Endodermal cell (in vitro differentiated cells): Measurements from ENCODE around the gene FAM83C. TPM values are rescaled to one million over a fixed set of nuclear protein-coding genes. Genes with fewer than 3 reads are reported as not detected.

Experiments
- DNase-seq: peaks from one replicate; pipeline ENCODE4 v3.0.0-alpha.2; 2017
- H3K27ac ChIP-seq: 2 replicates; pipeline ENCODE4 v1.5.1; 2013; ENCODE audit warnings: mild to moderate bottlenecking, low read depth, low read length, moderate library complexity
- H3K27me3 ChIP-seq: 2 replicates; pipeline ENCODE4 v1.6.1; 2013; ENCODE audit warnings: mild to moderate bottlenecking, low read length, moderate library complexity; ENCODE audit not compliant: insufficient read depth, control insufficient read depth, poor library complexity, severe bottlenecking
- H3K36me3 ChIP-seq: 2 replicates; pipeline ENCODE4 v1.7.0; 2013; ENCODE audit warnings: mild to moderate bottlenecking, low read length, moderate library complexity; ENCODE audit not compliant: control insufficient read depth, insufficient read depth
- H3K4me1 ChIP-seq: one replicate; pipeline ENCODE4 v1.7.0; 2013; ENCODE audit warnings: low read length; ENCODE audit not compliant: control insufficient read depth, insufficient read depth
- H3K4me3 ChIP-seq: 2 replicates; pipeline ENCODE4 v1.5.1; 2013; ENCODE audit warnings: mild to moderate bottlenecking, low read length, moderate library complexity
- H3K9ac ChIP-seq: 2 replicates; pipeline ENCODE4 v1.6.1; 2013; ENCODE audit warnings: mild to moderate bottlenecking, low read length, moderate library complexity; ENCODE audit not compliant: poor library complexity, severe bottlenecking; ENCODE audit errors: extremely low read depth
- H3K9me3 ChIP-seq: 2 replicates; pipeline ENCODE4 v1.6.1; 2013; ENCODE audit warnings: mild to moderate bottlenecking, low read length, moderate library complexity; ENCODE audit not compliant: control insufficient read depth
- H3K27ac Mint-ChIP-seq: 2 replicates; pipeline ENCODE4 v1.8.0; 2020; ENCODE audit warnings: mixed read lengths
- H3K27me3 Mint-ChIP-seq: 2 replicates; pipeline ENCODE4 v1.8.0; 2021; ENCODE audit warnings: mild to moderate bottlenecking, mixed read lengths; ENCODE audit not compliant: insufficient read depth
- H3K36me3 Mint-ChIP-seq: 2 replicates; pipeline ENCODE4 v1.8.0; 2020; ENCODE audit warnings: low read depth, mixed read lengths
- H3K4me1 Mint-ChIP-seq: 2 replicates; pipeline ENCODE4 v1.8.0; 2020; ENCODE audit warnings: mixed read lengths
- H3K4me3 Mint-ChIP-seq: 2 replicates; pipeline ENCODE4 v1.8.0; 2020; ENCODE audit warnings: mild to moderate bottlenecking, moderate library complexity, mixed read lengths
- H3K9me3 Mint-ChIP-seq: 2 replicates; pipeline ENCODE4 v1.8.0; 2020; ENCODE audit warnings: mild to moderate bottlenecking, mixed read lengths
- CTCF ChIP-seq: fragments of 200-600 bp; sonication (generic); conservative IDR thresholded peaks from 2 replicates; pipeline ENCODE4 v1.5.0; 2021; ENCODE audit warnings: antibody characterized with exemption, mild to moderate bottlenecking
- WGBS, 2 experiments: methylation state at CpG; one replicate each; pipeline versions ENCODE4 v1.1.5 to v1.1.7; 2013; ENCODE audit warnings: missing lambda C conversion rate in 2 of 2, mixed read lengths in 1 of 2; ENCODE audit not compliant: insufficient coverage in 1 of 2, insufficient read length in 1 of 2; 5-methylcytosine and 5-hydroxymethylcytosine counted together
- total RNA-seq, 2 donors: library from RNA; stranded (reverse); fragmentation: NEBNext Ultra II Directional in 1 of 2; extraction: Animal tissue kit (Norgen Biotek cat#: 25700) in 1 of 2; gene quantifications; 2 replicates in 1 of 2; 3 replicates in 1 of 2; pipeline ENCODE4 v1.2.1, GENCODE V29; 2021

Gene FAM83C
- total RNA-seq, 2 donors from 2014 or later, result not detected

- H3K4me3 ChIP-seq, result no peak overlapping the region
- no peak overlapping the region for H3K27ac ChIP-seq
- no peaks in the 10 kb centered on the region for H3K27me3 ChIP-seq
- no peak overlapping the region for H3K9ac ChIP-seq
- Mint-ChIP-seq H3K27me3 (peaks cover 15% of the 10 kb centered on the region), H3K36me3 (peaks cover 15% of the 10 kb centered on the region), H3K9me3 (no peaks in the 10 kb centered on the region), H3K4me1 (peaks cover 21% of the 10 kb centered on the region), H3K4me3 (no peak overlapping the region), H3K27ac (no peak overlapping the region)
- no peak for DNase-seq
- TF ChIP-seq CTCF, result no peak
- 93 to 95% methylated on average over 8 to 17 of the region's 17 CpGs for WGBS, 2 experiments
- peaks cover 10% of the 10 kb centered on the region for H3K36me3 ChIP-seq
- H3K9me3 ChIP-seq, result no peaks in the 10 kb centered on the region
- peaks cover 9% of the 10 kb centered on the region for H3K4me1 ChIP-seq
Observed at GRCh38 chr20:35286899-35287508, 5.2 kb downstream of the FAM83C start.

- DNase-seq, result no peak
- Mint-ChIP-seq H3K4me3 (peak overlapping the region; percentile 83), H3K27me3 (peaks cover 15% of the 10 kb centered on the region), H3K4me1 (peaks cover 21% of the 10 kb centered on the region), H3K27ac (peak overlapping the region; percentile 1), H3K36me3 (peaks cover 21% of the 10 kb centered on the region), H3K9me3 (no peaks in the 10 kb centered on the region)
- no peaks in the 10 kb centered on the region for H3K9me3 ChIP-seq
- H3K27me3 ChIP-seq, result no peaks in the 10 kb centered on the region
- WGBS, 2 experiments, result 94 to 100% methylated on average over 1 to 12 of the region's 12 CpGs
- H3K27ac ChIP-seq, result no peak overlapping the region
- peaks cover 18% of the 10 kb centered on the region for H3K36me3 ChIP-seq
- no peak overlapping the region for H3K4me3 ChIP-seq
- H3K4me1 ChIP-seq, result peaks cover 9% of the 10 kb centered on the region
- TF ChIP-seq CTCF, result no peak
- no peak overlapping the region for H3K9ac ChIP-seq
Observed at GRCh38 chr20:35286077-35286898, 5.9 kb downstream of the FAM83C start.

GRCh38 chr20:35285806-35286076 lies 6.5 kb downstream of the FAM83C start:
- H3K27me3 Mint-ChIP-seq, result peaks cover 15% of the 10 kb centered on the region
- Histone ChIP-seq H3K4me1 (peaks cover 9% of the 10 kb centered on the region), H3K36me3 (peaks cover 21% of the 10 kb centered on the region), H3K27ac (no peak overlapping the region), H3K9ac (no peak overlapping the region), H3K4me3 (peak overlapping the region; percentile 90), H3K9me3 (no peaks in the 10 kb centered on the region), H3K27me3 (no peaks in the 10 kb centered on the region)
- no peak for TF ChIP-seq CTCF
- peaks cover 23% of the 10 kb centered on the region for H3K36me3 Mint-ChIP-seq
- WGBS, 2 experiments, result 79 to 91% methylated on average over 2 to 4 of the region's 5 CpGs
- no peaks in the 10 kb centered on the region for H3K9me3 Mint-ChIP-seq
- peaks cover 21% of the 10 kb centered on the region for H3K4me1 Mint-ChIP-seq
- H3K27ac Mint-ChIP-seq, result peak overlapping the region; percentile 1
- DNase-seq, result no peak
- H3K4me3 Mint-ChIP-seq, result peak overlapping the region; percentile 83
